NCI-H2171 treated with DMSO at 0.1 percent for 48 hours (cell line): ENCODE results near the gene ZIM2.
A peak's percentile ranks its signal among the peaks of the same experiment; 100 is the strongest.

ENCODE experiments used
- DNase-seq: peaks from one replicate; lab custom pipeline; 2025; lab: John Stamatoyannopoulos, UW

Gene ZIM2

DNA sequence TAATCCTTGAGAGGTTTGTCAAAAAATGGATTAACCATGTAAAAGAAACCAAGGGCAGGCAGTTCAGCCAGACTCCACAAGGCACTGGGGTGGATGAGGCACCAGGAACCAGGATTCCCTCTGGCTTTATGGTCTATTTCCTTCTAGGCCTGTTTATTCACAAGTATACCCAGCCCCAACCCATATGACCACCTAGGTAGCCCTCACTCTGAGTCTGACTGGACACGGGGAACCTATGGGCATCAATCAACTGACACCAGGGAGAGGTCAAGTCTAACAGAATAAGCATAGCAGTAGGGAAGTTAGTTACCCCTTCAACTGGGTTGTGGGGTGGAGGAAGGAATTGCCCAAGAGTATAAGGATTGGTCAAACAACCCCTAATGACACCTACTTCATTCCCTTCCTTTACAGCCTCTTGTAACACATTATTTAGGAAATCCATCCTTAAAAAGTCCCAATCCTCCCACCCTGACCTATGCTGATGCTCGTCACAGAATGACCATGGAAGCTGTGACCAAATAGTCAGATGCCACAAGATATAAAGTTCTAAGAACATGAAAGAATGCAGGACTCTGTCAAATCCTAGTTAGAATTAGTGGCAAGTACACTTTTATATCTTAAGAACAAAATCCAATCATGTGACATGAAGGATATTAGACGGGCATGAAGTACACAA is 31.7 kb downstream of the ZIM2 start:
- no peak for DNase-seq

DNA sequence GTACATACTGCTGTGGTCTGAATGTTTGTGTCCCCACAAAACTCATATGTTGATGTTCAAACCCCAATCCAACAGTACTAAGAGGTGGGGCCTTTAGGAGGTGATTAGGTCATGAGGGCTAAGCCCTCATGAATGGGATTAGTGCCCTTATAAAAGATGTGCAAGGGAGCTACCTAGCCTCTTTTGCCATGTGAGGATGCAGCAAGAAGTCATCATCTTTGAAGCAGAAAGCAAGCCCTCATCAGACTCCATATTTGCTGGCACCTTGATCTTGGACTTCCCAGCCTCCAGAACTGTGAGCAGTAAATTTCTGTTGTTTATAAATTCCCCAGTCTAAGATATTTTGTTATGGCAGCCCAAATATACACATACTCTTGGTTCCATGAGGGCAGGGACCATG is 33.9 kb downstream of the ZIM2 start:
- no peak for DNase-seq

DNA sequence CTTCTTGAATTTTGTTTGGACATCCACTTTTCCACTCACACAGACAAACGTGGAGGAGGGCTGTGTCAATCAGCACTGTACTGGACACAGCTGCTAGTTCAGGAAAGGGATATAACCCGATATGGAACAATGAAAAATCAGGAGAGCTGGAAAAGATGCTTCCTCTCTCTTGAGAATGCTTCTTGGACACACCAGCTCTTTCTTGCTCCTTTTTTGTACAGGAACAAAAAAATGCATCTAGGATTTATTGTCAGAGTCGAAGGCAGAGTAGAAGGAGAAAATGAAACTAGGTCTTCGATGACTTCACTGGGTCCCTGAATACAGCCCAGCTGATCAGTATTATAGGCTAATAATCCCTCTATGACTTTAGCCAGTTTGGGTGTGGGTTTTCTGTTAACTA is 62.2 kb downstream of the ZIM2 start:
- no peak for DNase-seq

DNA sequence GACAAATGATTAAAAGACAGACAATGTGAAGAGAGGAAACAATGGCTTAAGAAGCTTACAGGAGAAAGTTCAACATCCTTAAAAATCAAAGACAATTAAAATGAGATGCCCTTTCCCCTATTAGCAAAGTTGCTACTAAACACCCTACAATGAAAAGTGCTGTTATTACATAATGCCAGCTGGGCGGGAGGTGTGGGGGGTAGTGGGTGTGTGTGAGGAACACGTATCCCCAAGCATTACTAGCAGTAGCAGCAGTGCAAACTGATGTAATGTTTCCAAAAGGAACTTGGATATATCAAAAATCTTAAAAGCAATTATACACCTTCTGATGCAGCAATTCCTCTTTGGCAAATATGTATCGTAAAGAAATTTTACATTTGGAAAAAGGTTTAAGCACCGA is 70.9 kb downstream of the ZIM2 start:
- no peak for DNase-seq

DNA sequence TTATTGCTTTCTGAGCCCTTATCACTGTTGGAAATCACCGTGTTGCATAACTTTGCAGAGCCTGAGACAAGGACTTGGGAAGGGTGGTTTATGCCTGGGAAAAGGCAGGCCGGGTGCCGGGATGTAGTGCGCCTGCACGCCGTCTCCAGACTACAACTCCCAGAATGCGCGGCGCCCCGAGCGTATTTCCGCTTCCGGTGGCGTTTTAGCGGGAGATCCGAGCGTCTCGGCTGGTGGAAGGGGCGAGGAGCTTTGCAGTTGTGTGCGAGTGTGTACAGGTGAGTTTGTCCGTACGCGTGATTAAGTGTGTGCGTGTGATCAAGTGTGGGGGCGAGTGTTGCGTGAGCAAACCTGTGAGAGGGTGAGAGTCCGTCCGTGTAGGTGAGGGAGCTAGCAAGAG is 75.4 kb downstream of the ZIM2 start:
- no peak for DNase-seq

DNA sequence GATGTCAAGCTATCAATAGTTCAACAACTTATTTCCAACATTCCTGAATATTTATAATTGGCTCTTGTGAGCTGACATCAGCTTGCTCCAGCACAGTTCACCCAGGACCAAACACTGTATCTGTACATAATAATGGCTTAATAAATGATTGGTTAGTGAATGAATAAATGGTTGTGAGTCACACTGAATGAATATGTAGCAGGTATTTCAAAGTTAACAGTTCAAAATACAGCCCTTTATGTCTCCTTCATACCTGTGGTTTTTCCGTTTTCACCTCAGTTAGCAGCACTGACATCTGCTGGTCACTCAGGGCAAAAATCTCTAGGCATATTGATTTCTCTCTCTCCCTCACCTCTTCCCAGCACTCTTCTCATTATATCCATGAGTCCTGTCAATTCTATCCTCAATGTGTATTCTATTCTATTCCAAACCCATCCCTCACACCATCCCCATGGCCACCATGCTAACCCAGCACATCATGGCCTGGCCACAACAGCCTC is 76.3 kb downstream of the ZIM2 start:
- DNase-seq = no peak

DNA sequence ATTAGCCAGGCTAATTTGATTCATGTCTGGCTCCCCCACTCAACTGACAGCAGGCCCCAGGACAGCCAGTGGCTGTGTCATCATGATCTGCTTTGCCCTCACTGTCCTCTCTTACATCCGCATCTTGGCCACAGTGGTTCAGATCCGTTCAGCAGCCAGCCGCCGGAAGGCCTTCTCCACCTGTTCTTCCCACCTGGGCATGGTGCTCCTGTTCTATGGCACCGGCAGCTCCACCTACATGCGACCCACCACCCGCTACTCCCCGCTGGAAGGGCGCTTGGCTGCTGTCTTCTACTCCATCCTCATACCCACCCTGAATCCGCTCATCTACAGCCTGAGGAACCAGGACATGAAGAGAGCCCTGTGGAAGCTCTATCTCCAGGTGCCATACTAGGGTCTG is 79.7 kb downstream of the ZIM2 start:
- DNase-seq = no peak

DNA sequence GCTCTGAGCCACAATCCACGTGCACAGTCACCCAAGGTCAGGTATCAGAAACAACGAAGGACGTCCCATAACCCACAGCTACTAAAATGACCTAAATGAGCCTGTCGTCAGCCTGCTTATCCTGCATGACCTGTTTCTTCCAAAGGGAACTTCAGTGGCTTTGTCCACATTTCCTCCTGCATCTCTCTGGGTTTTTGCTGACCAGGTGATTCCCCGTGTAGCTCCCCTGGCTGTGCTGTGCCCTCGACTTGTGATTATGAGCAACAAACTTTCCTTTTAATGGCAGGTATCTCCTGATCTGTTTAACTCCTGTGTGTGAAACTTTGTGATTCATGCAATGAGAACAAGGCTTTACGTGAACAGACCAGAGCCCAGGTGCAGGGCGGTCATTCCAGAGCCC is 81.0 kb downstream of the ZIM2 start:
- no peak for DNase-seq

DNA sequence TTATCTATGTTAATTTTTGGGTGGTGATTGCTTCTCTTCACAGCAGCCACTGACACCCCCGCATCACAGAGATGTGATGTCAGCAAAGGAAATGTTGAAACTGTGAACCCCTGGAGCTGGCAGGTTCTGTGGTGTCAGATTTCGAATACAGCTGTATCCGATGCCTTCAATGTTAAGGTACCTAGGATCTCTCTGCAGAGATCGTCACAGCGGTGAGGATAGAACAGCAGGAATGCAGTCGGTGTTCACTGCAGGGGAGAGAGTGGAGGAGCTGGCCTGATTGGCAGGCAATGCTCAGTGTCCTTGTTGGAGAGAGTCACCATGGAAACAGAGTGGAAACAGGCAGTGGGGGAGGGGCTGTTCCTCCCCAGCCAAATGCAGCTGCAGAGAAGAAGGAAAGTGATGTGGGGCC is 89.4 kb downstream of the ZIM2 start:
- no peak for DNase-seq

DNA sequence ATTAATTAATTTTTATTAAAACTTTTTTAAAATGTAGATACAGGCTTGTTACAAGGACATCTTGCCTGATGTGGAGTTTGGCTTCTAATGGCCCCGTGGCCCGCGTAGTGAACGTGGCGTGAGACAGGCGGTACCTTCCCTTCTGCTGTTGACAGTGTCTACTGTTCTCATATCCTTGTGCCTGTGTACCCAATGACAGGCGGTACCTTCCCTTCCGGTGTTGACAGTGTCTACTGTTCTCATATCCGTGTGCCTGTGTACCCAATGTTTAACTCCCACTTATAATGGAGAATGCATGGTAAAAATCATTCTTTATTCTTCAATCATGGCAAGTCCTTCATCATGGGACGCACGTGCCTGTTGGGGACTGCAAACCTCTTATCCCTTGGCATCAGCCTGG is 89.9 kb downstream of the ZIM2 start:
- DNase-seq = no peak

DNA sequence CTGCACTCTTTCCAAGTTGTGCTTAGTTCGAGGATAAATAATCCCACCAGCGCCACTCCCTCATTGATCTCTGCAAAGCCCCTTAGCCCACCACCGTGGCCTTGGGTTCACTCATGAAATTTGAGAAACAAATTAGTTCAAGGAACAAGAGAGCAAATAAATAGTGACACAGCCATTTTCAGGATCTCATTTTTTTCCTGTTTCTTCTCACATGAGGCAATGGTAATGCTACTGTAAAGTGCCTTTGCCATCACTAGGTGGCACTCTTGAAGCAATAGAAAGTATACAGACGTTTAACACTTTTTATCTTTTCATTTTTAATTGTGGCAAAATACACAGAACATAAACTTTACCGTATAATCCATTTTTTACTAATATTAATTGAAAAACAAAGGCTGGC is 92.1 kb downstream of the ZIM2 start:
- peak; percentile 3 for DNase-seq

DNA sequence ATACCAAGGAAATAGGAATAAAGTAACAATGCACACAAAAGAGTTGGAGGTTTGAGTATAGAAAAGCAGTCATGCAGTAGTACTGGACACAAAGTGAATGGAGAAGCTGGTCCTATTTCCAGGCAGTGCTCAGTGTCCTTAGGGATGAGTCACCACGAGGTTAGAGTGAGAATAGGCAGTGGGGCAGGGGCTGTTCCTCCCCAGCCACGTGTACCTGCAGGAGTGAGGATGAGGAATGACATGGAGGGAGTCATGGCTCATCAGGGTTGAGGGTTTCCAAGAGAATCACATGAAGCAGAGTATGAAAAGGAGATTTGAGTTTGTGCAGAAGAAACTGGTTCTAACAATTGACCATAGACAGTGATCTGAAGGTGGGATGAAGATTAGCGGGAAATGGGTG is 94.2 kb downstream of the ZIM2 start:
- no peak for DNase-seq

DNA sequence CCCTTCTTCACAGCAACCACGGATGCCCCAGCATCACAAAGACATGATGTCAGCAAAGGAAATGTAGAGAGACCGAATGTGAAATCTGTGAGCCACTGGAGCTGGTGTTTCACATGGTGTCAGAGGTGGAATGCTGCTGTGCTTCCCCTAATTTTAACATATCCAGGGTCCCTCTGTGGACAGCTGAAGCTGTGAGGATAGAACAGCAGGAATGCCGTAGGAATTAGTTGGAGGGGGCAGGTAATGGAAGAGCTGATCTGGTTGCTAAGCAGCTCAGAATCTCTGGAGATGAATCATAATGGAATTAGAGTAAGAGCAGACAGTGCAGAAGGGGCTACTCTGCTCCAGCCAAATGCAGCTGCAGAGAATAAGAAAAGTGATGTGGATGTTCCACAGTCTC is 100.0 kb downstream of the ZIM2 start:
- no peak for DNase-seq

DNA sequence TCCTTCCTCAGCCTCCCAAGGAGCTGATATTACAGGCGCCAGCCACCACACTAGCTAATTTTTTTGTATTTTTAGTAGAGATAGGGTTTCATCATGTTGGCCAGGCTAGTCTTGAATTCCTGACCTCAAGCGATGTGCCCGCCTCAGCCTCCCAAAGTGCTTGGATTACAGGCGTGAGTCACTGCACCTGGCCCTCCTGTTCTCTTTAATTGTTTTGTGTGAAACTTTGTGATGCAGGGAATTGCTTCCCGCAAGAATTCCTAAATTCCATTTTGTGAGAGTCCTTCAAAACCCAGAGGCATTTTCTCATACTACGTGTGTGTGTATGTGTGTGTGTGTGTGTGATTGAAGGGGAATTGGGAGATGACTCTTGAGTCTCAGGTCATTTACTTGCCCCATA is 104.0 kb downstream of the ZIM2 start:
- DNase-seq = no peak

DNA sequence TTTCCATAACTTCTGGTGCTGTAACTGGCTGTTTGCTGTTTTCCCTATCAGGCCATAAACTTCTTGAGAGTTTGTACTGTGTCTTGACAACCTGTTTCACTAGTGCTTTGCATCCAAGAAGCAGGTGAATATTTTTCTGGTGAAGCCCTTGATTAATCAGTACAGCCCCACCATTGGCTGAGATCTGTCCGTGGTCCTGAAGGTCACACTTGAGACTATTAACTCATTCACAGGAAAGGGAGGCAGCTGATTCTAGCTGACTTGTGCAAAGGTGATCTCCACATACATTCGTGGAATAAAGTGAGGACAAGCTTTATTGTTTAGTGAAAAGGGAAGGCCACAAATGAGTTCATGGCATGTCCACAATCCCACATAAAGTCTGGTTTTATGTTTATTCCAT is 107.5 kb downstream of the ZIM2 start:
- DNase-seq = no peak

DNA sequence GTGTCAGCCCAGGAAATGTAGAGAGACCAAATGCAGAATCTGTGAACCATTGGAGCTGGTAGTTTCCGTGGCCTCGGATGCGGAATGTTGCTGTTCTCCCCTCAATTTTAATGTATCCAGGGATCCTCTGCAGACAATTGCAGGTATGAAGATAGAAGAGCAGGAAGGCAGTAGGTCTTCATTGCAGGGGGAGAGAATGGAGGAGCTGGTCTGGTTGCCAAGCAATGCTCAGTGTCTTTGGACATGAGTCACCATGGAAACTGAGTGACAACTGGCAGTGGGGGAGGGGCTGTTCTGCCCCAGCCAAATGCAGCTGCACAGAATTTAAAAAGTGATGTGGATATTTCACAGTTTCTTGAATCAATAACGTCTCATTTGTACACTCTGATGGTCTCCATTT is 112.8 kb downstream of the ZIM2 start:
- DNase-seq = no peak

DNA sequence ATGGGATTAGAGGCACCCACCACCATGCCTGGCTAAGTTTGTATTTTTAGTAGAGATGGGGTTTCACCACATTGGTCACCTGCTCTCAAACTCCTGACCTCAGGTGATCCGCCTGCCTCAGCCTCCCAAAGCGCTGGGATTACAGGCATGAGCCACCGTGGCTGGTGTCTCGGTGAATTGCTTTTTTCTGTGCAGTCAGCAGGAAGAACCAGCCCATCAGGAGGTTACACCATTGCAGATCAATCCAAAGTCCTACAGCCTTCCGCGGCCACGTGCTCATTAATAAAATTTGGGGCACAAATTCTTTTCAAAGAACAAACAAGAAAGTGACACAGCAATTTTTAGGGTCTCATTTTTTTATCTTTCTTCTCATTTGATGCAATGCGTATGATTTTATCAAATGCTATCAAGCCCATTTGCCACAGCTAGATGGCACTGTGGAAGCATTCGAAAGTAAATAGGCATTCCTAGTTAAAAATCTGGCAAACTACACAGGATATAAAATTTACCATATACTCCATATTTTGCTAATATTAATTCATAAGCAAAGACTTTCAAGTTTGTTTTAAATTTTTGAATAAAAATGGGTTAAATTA is 114.6 kb downstream of the ZIM2 start:
- DNase-seq = no peak
